ENCODE data around the gene RAPH1. TPM values are rescaled to one million over a fixed set of nuclear protein-coding genes. Genes with fewer than 3 reads are reported as not detected.

RAPH1 gene
- total and polyA plus RNA-seq, 9 donors = 16.6 to 33.5 (median 27.4) TPM

DNA sequence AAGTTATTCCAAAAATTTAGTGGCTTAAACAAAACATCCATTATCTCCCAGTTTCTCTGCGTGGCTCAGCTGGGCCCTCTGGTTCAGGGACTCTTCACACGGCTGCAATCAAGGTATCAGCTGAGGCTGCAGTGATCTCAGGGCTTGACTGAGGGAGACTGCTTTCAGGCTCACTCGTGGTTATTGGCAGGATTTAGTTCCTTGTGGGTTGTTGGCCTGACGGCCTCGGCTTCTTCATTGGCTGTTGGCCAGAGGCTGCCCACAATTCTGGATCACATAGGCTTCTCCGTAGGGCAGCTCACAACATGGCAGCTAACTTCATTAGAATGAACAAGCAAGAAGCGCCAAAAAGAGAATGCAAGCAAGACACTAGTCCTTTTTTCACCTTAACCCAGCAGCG lies 116.8 kb downstream of the RAPH1 start:
- no peak for DNase-seq
- H3K27ac ChIP-seq (ENCODE audit: low read length) = no peak overlapping the region
- no peak overlapping the region for H3K4me3 ChIP-seq (ENCODE audit: low read length)
- H3K4me1 ChIP-seq (ENCODE audit: control insufficient read depth, insufficient read depth, low read length) = no peaks in the 10 kb centered on the region
- 78% methylated on average over 6 of the region's 8 CpGs for WGBS (ENCODE audit: insufficient coverage)
- H3K36me3 ChIP-seq (ENCODE audit: control insufficient read depth, insufficient read depth, low read length) = peaks cover 23% of the 10 kb centered on the region
- no peaks in the 10 kb centered on the region for H3K9me3 ChIP-seq (replicated peaks; ENCODE audit: control insufficient read depth, low read depth, low read length)
- H3K27me3 ChIP-seq (ENCODE audit: control insufficient read depth, insufficient read depth, low read length) = no peaks in the 10 kb centered on the region

DNA sequence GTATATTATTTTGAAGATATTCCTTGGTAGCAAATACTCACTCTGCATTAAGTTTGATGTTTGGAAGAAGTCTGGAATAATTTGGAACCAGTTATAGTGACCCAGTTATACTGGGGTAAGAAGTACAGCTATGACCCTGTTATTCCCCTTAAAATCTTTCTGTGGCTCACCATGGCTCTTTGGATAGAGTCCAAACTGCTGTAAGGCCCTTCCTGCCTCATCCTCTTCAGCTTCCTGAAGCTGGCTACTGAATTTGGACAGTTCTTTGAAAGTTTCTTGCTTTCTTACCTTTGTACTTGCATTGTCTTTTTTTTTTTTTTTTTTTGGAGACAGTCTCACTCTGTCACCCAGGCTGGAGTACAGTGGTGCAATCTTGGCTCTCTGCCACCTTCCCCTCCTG lies 121.3 kb downstream of the RAPH1 start:
- Histone ChIP-seq H3K9me3 (replicated peaks; ENCODE audit: control insufficient read depth, low read depth, low read length) (no peaks in the 10 kb centered on the region), H3K27ac (ENCODE audit: low read length) (no peak overlapping the region), H3K4me1 (ENCODE audit: control insufficient read depth, insufficient read depth, low read length) (peaks cover 3% of the 10 kb centered on the region), H3K36me3 (ENCODE audit: control insufficient read depth, insufficient read depth, low read length) (peaks cover 20% of the 10 kb centered on the region), H3K27me3 (ENCODE audit: control insufficient read depth, insufficient read depth, low read length) (no peaks in the 10 kb centered on the region), H3K4me3 (ENCODE audit: low read length) (no peak overlapping the region)
- DNase-seq = no peak

DNA sequence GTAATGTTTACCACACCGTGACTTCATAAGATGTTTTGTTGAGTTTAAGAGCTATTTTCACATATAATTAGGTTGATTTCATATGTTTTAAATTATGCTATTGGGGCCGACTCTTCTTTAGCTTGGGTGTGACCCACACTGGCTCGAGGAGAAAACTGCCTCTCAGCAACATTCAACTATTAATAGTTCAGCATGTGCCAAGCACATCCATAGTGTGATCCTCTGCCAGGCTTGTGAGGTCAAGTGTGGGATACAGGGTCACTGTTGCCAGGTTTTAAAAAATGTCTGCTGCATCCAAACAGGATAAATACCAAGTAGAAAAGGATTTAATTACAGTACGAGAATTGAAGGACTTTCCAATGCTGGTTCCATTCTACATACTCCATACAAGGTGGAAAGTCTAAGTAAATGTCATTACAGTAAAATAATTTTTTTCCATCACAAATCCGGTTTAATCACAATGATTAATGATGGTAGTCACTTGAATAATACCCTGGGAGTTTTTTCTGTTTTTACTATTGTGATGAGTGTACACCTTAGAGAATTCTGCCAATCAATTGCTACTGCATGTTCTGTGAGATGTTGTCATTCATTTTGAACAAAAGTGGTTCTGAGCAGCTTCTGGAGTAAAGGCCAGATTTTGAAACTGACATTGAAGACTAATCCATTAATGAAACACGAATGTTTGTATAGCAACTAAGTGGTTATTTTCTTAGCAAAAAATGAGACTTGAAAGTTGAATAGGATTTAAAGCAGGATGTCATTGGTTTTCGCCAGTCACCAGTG lies 122.4 kb downstream of the RAPH1 start:
- peaks cover 3% of the 10 kb centered on the region for H3K4me1 ChIP-seq (ENCODE audit: control insufficient read depth, insufficient read depth, low read length)
- peaks cover 16% of the 10 kb centered on the region for H3K36me3 ChIP-seq (ENCODE audit: control insufficient read depth, insufficient read depth, low read length)
- no peak overlapping the region for H3K4me3 ChIP-seq (ENCODE audit: low read length)
- no CpG with 5 or more reads among the region's 7 CpGs for WGBS (ENCODE audit: insufficient coverage)
- no peak overlapping the region for H3K27ac ChIP-seq (ENCODE audit: low read length)
- H3K27me3 ChIP-seq (ENCODE audit: control insufficient read depth, insufficient read depth, low read length) = no peaks in the 10 kb centered on the region
- no peaks in the 10 kb centered on the region for H3K9me3 ChIP-seq (replicated peaks; ENCODE audit: control insufficient read depth, low read depth, low read length)
- DNase-seq = peak; percentile 46

DNA sequence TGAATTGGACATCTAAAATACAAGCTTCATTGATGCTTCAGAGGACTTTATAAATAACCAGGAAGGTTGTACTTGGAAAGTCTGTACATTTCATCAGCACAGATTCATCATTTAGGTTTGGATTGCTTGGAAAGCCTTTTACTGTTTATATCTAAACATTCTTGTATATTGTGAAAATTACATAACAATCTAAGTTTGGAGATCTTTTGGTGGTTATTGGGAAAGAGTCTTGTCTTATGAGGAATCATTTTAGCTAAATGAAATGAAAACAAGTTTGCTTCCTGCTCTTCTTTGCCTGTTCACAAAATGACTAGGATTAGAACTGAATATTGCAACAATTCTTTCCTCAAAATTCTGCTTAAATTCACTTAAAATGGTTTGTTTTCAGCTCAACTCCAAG lies 127.6 kb downstream of the RAPH1 start:
- Histone ChIP-seq H3K27ac (ENCODE audit: low read length) (no peak overlapping the region), H3K9me3 (replicated peaks; ENCODE audit: control insufficient read depth, low read depth, low read length) (no peaks in the 10 kb centered on the region), H3K27me3 (ENCODE audit: control insufficient read depth, insufficient read depth, low read length) (no peaks in the 10 kb centered on the region), H3K36me3 (ENCODE audit: control insufficient read depth, insufficient read depth, low read length) (peaks cover 19% of the 10 kb centered on the region), H3K4me1 (ENCODE audit: control insufficient read depth, insufficient read depth, low read length) (peaks cover 1% of the 10 kb centered on the region), H3K4me3 (ENCODE audit: low read length) (no peak overlapping the region)
- no peak for DNase-seq

DNA sequence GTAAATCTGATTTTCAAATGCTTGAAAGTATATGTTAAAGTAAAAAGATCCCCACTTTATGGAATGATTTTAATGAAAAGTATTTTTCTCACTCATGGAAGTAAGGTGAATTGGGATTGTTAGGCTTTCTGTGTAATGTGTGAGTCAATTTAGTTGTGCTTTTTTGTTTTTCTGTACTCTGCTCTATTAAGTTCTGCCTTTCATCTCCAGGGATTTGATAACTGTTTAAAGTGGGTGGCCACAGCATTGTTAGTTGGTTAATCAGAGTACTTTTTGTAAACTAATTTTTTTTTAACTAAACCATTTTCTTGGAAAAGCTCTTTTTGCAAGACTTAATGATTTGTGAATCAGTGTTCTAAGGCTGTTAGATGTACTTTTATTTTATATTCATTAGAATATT lies 130.1 kb downstream of the RAPH1 start:
- Histone ChIP-seq H3K36me3 (ENCODE audit: control insufficient read depth, insufficient read depth, low read length) (peaks cover 15% of the 10 kb centered on the region), H3K4me1 (ENCODE audit: control insufficient read depth, insufficient read depth, low read length) (no peaks in the 10 kb centered on the region), H3K9me3 (replicated peaks; ENCODE audit: control insufficient read depth, low read depth, low read length) (no peaks in the 10 kb centered on the region), H3K27ac (ENCODE audit: low read length) (no peak overlapping the region), H3K4me3 (ENCODE audit: low read length) (no peak overlapping the region), H3K27me3 (ENCODE audit: control insufficient read depth, insufficient read depth, low read length) (no peaks in the 10 kb centered on the region)
- DNase-seq = no peak

DNA sequence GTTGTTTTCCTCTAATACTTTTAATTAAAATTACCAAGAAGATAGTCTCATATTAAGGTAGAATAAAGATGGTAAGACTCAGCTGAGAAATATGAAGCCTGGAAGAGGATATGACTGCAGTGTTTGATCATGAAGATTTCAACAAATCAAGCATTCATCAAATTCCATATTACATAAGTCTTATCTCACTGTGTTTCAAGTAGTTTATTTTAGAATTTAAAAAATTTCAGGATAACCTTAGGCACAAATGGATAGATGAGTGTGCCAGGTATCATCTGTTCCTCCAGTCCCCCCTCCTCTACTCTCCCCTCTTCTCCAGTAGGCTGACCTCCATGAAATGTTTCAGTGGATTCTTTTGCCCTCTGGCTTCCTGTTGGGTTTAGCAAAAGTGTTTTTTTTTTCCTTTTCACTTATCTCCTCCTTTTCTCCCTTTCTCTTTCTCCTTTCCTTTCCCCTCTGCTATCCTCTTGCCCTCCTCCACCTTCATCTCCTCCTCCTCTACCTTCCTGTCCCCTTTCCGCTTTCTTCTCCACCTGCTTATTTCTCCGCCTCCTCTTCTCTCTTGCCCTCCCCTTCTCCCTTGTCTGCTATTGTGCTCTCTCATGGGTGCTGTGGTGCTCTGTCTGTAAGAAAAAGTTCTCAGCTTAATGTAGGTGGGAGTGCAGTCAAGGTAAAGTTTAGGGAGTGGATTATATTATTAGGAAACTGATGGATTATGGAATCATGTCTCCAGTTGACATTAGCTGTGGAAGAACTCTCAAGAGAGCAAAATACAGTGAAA lies 134.1 kb downstream of the RAPH1 start:
- H3K27me3 ChIP-seq (ENCODE audit: control insufficient read depth, insufficient read depth, low read length) = no peaks in the 10 kb centered on the region
- H3K27ac ChIP-seq (ENCODE audit: low read length) = no peak overlapping the region
- peaks cover 17% of the 10 kb centered on the region for H3K36me3 ChIP-seq (ENCODE audit: control insufficient read depth, insufficient read depth, low read length)
- no peaks in the 10 kb centered on the region for H3K4me1 ChIP-seq (ENCODE audit: control insufficient read depth, insufficient read depth, low read length)
- no peak for DNase-seq
- no CpG with 5 or more reads among the region's 2 CpGs for WGBS (ENCODE audit: insufficient coverage)
- no peaks in the 10 kb centered on the region for H3K9me3 ChIP-seq (replicated peaks; ENCODE audit: control insufficient read depth, low read depth, low read length)
- H3K4me3 ChIP-seq (ENCODE audit: low read length) = no peak overlapping the region

DNA sequence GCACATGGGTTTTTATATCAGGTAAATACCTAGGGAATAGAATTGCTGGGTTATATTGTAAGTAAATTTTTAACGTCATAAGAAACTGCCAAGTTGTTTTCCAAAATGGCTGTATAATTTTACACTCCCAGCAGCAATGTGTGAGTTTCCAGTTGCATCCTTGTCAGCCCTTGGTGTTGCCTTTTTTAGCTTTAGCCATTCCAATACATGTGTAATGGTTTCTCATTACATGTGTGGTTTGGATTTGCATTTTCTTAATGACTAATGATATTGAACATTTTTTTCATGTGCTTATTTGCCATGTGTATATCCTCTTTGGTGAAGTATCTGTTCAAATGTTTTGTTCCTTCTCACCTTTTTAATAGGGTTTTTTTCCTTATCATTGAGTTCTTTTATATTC lies 136.1 kb downstream of the RAPH1 start:
- Histone ChIP-seq H3K27ac (ENCODE audit: low read length) (no peak overlapping the region), H3K4me3 (ENCODE audit: low read length) (no peak overlapping the region), H3K4me1 (ENCODE audit: control insufficient read depth, insufficient read depth, low read length) (no peaks in the 10 kb centered on the region), H3K27me3 (ENCODE audit: control insufficient read depth, insufficient read depth, low read length) (no peaks in the 10 kb centered on the region), H3K36me3 (ENCODE audit: control insufficient read depth, insufficient read depth, low read length) (peaks cover 12% of the 10 kb centered on the region), H3K9me3 (replicated peaks; ENCODE audit: control insufficient read depth, low read depth, low read length) (no peaks in the 10 kb centered on the region)
- WGBS (ENCODE audit: insufficient coverage) = no CpG with 5 or more reads among the region's 1 CpG
- no peak for DNase-seq

DNA sequence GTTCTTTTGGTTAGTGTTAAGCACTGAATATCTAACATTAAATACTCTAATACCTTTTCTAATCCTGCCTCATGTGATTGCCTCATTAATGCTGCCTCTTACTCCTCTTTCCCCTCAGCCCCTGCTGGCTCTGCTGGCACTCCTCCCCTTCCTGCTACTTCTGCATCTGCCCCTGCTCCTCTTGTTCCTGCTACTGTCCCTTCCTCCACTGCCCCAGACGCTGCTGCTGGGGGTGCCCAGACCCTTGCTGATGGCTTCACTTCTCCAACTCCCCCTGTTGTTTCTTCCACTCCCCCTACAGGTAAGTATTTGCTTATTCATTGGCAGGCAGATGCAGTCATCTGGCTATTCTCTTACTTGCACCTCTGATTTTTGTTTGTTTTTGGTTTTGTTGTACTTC lies 138.4 kb downstream of the RAPH1 start:
- Histone ChIP-seq H3K9me3 (replicated peaks; ENCODE audit: control insufficient read depth, low read depth, low read length) (no peaks in the 10 kb centered on the region), H3K27ac (ENCODE audit: low read length) (no peak overlapping the region), H3K4me1 (ENCODE audit: control insufficient read depth, insufficient read depth, low read length) (no peaks in the 10 kb centered on the region), H3K4me3 (ENCODE audit: low read length) (no peak overlapping the region), H3K36me3 (ENCODE audit: control insufficient read depth, insufficient read depth, low read length) (peaks cover 6% of the 10 kb centered on the region), H3K27me3 (ENCODE audit: control insufficient read depth, insufficient read depth, low read length) (no peaks in the 10 kb centered on the region)
- no peak for DNase-seq
- WGBS (ENCODE audit: insufficient coverage) = 29% methylated on average over 1 of the region's 1 CpG

DNA sequence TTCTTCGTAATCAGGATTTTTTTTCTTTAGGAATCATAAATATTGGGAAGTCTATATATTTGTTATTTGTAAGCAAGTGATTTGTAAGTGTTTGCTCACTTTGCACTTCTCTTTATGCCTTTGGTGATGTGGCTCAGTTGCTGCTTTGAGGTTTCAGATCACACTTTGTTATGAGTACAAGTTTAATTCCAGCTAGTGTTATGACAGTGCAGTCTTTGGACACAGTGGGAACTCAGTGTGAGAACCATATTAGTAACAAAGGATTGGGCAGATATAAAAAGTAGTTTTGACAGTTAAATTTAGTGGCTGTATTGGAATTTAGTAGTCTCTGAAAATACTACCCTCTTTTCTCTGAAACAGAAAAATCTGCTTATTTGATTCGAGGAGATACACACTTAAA lies 139.2 kb downstream of the RAPH1 start:
- Histone ChIP-seq H3K27me3 (ENCODE audit: control insufficient read depth, insufficient read depth, low read length) (no peaks in the 10 kb centered on the region), H3K9me3 (replicated peaks; ENCODE audit: control insufficient read depth, low read depth, low read length) (no peaks in the 10 kb centered on the region), H3K27ac (ENCODE audit: low read length) (no peak overlapping the region), H3K36me3 (ENCODE audit: control insufficient read depth, insufficient read depth, low read length) (peaks cover 6% of the 10 kb centered on the region), H3K4me3 (ENCODE audit: low read length) (no peak overlapping the region), H3K4me1 (ENCODE audit: control insufficient read depth, insufficient read depth, low read length) (no peaks in the 10 kb centered on the region)
- no peak for DNase-seq
- no CpG with 5 or more reads among the region's 2 CpGs for WGBS (ENCODE audit: insufficient coverage)

DNA sequence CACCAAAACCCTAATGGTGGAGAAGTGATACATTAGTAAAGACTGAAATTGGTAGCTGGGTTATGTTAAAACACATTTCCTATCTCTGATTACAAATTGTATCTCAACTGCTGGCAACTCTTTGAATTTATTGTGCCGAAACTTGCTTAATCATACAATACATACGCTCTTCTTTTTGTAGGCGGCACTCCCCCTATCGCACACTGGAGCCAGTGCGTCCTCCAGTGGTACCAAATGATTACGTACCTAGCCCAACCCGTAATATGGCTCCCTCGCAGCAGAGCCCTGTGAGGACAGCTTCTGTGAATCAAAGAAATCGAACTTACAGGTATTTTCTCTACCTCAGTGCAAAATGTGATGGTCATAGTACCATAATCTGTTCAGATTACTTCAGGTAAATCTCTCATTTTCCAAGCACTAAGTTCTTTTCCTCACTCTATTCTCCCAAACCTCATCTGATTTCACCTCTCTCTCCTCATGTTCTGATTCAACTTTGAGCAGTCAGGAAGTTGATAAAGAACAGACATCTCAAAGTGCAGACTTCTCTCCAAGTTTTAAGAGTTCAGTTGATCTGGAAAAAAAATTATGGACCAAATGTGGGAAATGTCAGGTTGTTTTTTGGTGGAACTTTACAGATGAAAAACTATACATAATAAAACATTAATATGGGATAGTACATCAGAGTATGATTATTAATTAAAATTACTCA lies 140.4 kb downstream of the RAPH1 start:
- Histone ChIP-seq H3K4me1 (ENCODE audit: control insufficient read depth, insufficient read depth, low read length) (no peaks in the 10 kb centered on the region), H3K36me3 (ENCODE audit: control insufficient read depth, insufficient read depth, low read length) (peaks cover 6% of the 10 kb centered on the region), H3K27ac (ENCODE audit: low read length) (no peak overlapping the region), H3K4me3 (ENCODE audit: low read length) (no peak overlapping the region), H3K9me3 (replicated peaks; ENCODE audit: control insufficient read depth, low read depth, low read length) (no peaks in the 10 kb centered on the region), H3K27me3 (ENCODE audit: control insufficient read depth, insufficient read depth, low read length) (no peaks in the 10 kb centered on the region)
- DNase-seq = no peak
- WGBS (ENCODE audit: insufficient coverage) = 92% methylated on average over 8 of the region's 9 CpGs

Measured in muscle of leg (tissue), 11 donors.